ENCODE results near the gene DOLK.

Gene DOLK

GRCh38 chr9:128908372-128908771, 39.0 kb downstream of the DOLK start:
- no peak for DNase-seq (ENCODE audit: low read depth in 3 of 3, low spot score in 1 of 3)

- DNase-seq (ENCODE audit: low read depth in 3 of 3, low spot score in 1 of 3), result no peak
Observed at GRCh38 chr9:128906741-128907140, 40.7 kb downstream of the DOLK start.

- DNase-seq (ENCODE audit: low read depth in 3 of 3, low spot score in 1 of 3), result no peak
Observed at GRCh38 chr9:128905964-128906363, 41.4 kb downstream of the DOLK start.

GRCh38 chr9:128903871-128904620, 43.4 kb downstream of the DOLK start:
- DNase-seq (ENCODE audit: low read depth in 3 of 3, low spot score in 1 of 3), result no peak

GRCh38 chr9:128903079-128903461, 44.3 kb downstream of the DOLK start:
- DNase-seq (ENCODE audit: low read depth in 3 of 3, low spot score in 1 of 3), result no peak

- peak; percentile 61 to 79 (median 70) for DNase-seq (ENCODE audit: low read depth in 3 of 3, low spot score in 1 of 3)
Observed at GRCh38 chr9:128902351-128903078, 44.9 kb downstream of the DOLK start.

- no peak for DNase-seq (ENCODE audit: low read depth in 3 of 3, low spot score in 1 of 3)
Observed at GRCh38 chr9:128901822-128902221, 45.6 kb downstream of the DOLK start.

GRCh38 chr9:128901379-128901778, 46.0 kb downstream of the DOLK start:
- DNase-seq (ENCODE audit: low read depth in 3 of 3, low spot score in 1 of 3), result no peak

GRCh38 chr9:128899566-128900322, 47.7 kb downstream of the DOLK start:
- DNase-seq (ENCODE audit: low read depth in 3 of 3, low spot score in 1 of 3), result no peak

- no peak for DNase-seq (ENCODE audit: low read depth in 3 of 3, low spot score in 1 of 3)
Observed at GRCh38 chr9:128898845-128899565, 48.4 kb downstream of the DOLK start.

- no peak for DNase-seq (ENCODE audit: low read depth in 3 of 3, low spot score in 1 of 3)
Observed at GRCh38 chr9:128898382-128898781, 49.0 kb downstream of the DOLK start.

- DNase-seq (ENCODE audit: low read depth in 3 of 3, low spot score in 1 of 3), result no peak
Observed at GRCh38 chr9:128895556-128895955, 51.8 kb downstream of the DOLK start.
